Thoracic aorta (tissue), 2 donors: ENCODE results near the gene SPATA3. TPM values are rescaled to one million over a fixed set of nuclear protein-coding genes. Genes with fewer than 3 reads are reported as not detected.

ENCODE experiments used
- ATAC-seq: fragments of 150-250 bp; one replicate; pipeline ENCODE4 v1.8.0; 2017; ENCODE audit warnings: low read depth; ENCODE audit not compliant: insufficient number of reproducible peaks, low FRiP score
- DNase-seq: peaks from one replicate; pipeline ENCODE4 v3.0.0-alpha.2; 2020; ENCODE audit warnings: low spot score
- H3K27ac ChIP-seq, 2 donors: fragments of 200-600 bp; sonication (generic); 1 replicate in 1 of 2; 2 replicates in 1 of 2; pipeline ENCODE4 v1.5.1; 2016; ENCODE audit warnings: mild to moderate bottlenecking in 2 of 2, moderate library complexity in 2 of 2
- H3K27me3 ChIP-seq: fragments of 200-600 bp; sonication (generic); replicated peaks from 2 replicates; pipeline ENCODE4 v1.6.0; 2016; ENCODE audit warnings: mild to moderate bottlenecking; ENCODE audit not compliant: insufficient read depth
- H3K36me3 ChIP-seq: fragments of 200-600 bp; sonication (generic); one replicate; pipeline ENCODE4 v1.5.1; 2016
- H3K4me1 ChIP-seq, 2 donors: fragments of 200-600 bp; sonication (generic); 1 replicate in 1 of 2; 2 replicates in 1 of 2; pipeline versions ENCODE4 v1.5.1 to v1.6.0; 2016; ENCODE audit warnings: low read depth in 2 of 2, mild to moderate bottlenecking in 1 of 2; ENCODE audit not compliant: control insufficient read depth in 1 of 2
- H3K4me3 ChIP-seq: fragments of 200-600 bp; sonication (generic); 2 replicates; pipeline ENCODE4 v1.5.1; 2016; ENCODE audit warnings: mild to moderate bottlenecking
- H3K9me3 ChIP-seq: fragments of 200-600 bp; sonication (generic); 2 replicates; pipeline ENCODE4 v1.5.1; 2016
- total RNA-seq, 2 donors: library from RNA; depleted of rRNA; stranded (reverse); fragments of >200 nt; gene quantifications; one replicate each; pipeline versions ENCODE4 v1.1.0 to v1.2.3, GENCODE V29; 2016
- TF ChIP-seq, protein P1 (sequence below): fragments of 200-600 bp; sonication (generic); IDR thresholded peaks from one replicate; pipeline ENCODE4 v1.5.1; 2019; ENCODE audit warnings: antibody characterized with exemption

Gene SPATA3
- total RNA-seq, 2 donors from 2014 or later, result not detected

DNA sequence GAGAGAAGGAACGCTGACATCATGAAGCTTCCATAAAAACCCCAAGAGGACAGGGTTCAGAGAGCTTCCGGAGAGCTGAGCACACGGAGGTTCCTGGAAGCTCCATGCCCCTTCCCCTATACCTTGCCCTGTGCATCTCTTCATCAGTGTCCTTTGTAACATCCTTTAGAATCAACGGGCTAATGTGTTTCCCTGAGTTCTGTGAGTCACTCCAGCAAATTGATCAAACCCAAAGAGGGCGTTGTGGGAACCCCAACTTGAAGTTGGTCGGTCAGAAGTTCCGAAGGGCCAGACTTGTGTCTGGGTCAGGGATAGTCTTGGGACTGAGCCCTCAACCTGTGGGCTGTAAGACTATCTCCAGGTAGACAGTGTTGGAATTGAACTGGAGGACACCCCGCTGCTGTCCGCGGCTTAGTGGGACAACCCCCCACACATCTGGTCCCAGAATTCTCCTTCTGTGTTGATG lies 45.0 kb upstream of the SPATA3 start:
- TF ChIP-seq, protein P1, sequence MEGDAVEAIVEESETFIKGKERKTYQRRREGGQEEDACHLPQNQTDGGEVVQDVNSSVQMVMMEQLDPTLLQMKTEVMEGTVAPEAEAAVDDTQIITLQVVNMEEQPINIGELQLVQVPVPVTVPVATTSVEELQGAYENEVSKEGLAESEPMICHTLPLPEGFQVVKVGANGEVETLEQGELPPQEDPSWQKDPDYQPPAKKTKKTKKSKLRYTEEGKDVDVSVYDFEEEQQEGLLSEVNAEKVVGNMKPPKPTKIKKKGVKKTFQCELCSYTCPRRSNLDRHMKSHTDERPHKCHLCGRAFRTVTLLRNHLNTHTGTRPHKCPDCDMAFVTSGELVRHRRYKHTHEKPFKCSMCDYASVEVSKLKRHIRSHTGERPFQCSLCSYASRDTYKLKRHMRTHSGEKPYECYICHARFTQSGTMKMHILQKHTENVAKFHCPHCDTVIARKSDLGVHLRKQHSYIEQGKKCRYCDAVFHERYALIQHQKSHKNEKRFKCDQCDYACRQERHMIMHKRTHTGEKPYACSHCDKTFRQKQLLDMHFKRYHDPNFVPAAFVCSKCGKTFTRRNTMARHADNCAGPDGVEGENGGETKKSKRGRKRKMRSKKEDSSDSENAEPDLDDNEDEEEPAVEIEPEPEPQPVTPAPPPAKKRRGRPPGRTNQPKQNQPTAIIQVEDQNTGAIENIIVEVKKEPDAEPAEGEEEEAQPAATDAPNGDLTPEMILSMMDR, result no peak

DNA sequence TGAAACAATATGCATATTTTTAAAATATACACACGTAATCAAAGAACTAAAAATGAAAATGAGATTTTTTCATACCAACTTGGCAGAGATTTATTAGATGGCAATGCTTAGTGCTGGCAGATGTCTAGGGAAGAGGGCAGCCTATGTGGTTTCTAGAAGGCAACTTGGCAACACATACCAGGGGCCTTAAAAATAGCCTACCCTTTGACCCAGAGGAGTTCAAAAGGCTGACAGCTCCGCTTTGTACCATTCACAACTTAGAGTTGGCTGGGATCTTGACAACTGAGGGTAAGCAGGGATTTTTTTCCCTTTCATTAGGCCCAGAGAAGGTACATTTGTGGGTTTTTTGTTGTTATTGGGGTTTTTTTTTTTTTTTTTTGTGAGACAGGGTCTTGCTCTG lies 44.5 kb upstream of the SPATA3 start:
- H3K4me3 ChIP-seq, result no peak overlapping the region
- H3K9me3 ChIP-seq, result no peaks in the 10 kb centered on the region
- DNase-seq (no peak), ATAC-seq (no peak)
- H3K27me3 ChIP-seq, result no peaks in the 10 kb centered on the region
- H3K27ac ChIP-seq, result no peak overlapping the region
- TF ChIP-seq, protein P1, result no peak
- H3K36me3 ChIP-seq, result no peaks in the 10 kb centered on the region
- no peaks in the 10 kb centered on the region for H3K4me1 ChIP-seq

More for the DNA sequence above, 45.0 kb upstream of the SPATA3 start:
- Histone ChIP-seq H3K27ac (no peak overlapping the region), H3K4me3 (no peak overlapping the region), H3K27me3 (no peaks in the 10 kb centered on the region), H3K4me1 (no peaks in the 10 kb centered on the region), H3K9me3 (no peaks in the 10 kb centered on the region), H3K36me3 (no peaks in the 10 kb centered on the region)
- ATAC-seq (no peak), DNase-seq (no peak)

DNA sequence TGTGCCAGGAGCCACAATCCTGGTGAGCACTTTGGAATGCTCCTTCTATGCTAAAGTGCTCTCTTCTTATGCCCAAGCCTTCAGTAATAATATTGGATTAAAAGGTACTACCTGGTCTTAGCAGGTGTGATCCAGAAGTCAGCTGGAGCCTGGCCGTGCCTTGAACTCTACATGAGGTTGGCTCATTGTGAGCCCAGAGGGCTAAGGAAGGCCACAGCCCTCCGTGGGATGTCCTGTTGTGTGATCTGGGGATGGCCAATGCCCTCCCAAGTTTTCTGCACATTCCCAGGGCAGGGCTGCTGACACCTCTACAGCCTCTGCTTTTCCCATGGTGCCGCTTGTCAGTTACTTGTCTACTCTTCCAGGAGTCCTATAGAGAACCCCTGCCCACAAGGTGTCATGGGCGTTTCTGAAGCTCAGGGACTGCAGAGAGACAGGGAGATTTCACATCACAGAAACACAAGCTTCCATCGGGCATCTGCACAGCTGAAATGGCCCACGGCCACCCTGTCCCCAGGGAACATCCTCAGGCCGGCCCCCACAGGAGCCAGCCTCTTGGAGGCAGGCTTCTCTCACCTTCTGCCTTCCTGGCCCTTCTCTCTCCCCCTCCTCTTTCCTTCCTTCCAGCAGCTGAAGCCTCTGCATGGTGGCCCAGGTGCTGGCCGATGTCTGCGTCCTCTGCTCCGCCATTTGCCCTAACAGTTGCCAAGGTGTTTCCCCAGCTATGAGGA lies 43.5 kb upstream of the SPATA3 start:
- Histone ChIP-seq H3K36me3 (no peaks in the 10 kb centered on the region), H3K4me1 (peaks cover 0 to 6% of the 10 kb centered on the region in 2 donors), H3K27ac (no peak overlapping the region), H3K27me3 (no peaks in the 10 kb centered on the region), H3K9me3 (no peaks in the 10 kb centered on the region), H3K4me3 (no peak overlapping the region)
- no peak for ATAC-seq
- TF ChIP-seq, protein P1, result no peak
- DNase-seq, result no peak

DNA sequence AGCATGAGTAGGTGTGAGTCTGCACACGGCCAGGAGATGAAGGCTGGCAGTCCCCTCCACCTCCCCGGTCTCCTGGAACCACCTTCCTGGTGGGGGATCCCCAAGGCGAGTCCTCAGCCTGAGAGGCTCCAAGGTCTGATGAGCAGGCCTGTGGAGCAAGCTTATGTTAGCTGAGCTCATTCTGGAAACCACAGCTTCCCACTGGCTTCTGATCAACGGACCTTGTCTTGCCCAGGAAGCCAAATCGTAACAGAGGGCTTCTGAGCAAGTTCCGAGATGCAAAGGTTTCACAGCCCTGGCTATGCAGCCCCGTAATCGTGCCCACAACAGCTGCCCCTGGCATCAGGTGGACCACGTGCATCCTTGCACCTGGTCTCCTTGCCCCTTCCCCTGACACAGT lies 42.1 kb upstream of the SPATA3 start:
- Histone ChIP-seq H3K27me3 (no peaks in the 10 kb centered on the region), H3K4me3 (no peak overlapping the region), H3K4me1 (peaks cover 0 to 15% of the 10 kb centered on the region in 2 donors), H3K9me3 (no peaks in the 10 kb centered on the region), H3K27ac (no peak overlapping the region), H3K36me3 (no peaks in the 10 kb centered on the region)
- ATAC-seq (no peak), DNase-seq (no peak)
- TF ChIP-seq, protein P1, result no peak

DNA sequence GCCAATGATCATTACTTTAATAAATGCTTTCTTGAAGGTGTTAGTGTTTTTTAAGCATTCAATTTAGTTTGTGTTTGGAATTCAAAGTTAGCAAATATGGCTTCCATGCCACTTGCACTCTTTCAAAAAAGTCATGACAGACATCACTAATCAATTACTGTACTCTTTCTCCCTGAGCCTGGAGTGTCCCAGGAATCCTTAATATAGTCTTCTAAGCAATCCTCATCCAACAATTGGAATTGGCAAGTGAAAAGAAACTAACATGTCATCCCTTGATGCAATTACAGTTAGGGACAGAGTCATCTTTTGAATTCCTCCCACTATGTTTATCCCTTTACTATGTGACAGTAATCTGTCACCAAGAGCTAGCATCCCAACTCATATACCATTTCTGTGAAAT lies 41.2 kb upstream of the SPATA3 start:
- Histone ChIP-seq H3K27me3 (no peaks in the 10 kb centered on the region), H3K4me1 (peaks cover 0 to 15% of the 10 kb centered on the region in 2 donors), H3K9me3 (no peaks in the 10 kb centered on the region), H3K27ac (no peak overlapping the region), H3K4me3 (no peak overlapping the region), H3K36me3 (no peaks in the 10 kb centered on the region)
- ATAC-seq (no peak), DNase-seq (no peak)
- TF ChIP-seq, protein P1, result no peak
